ENCODE results near the gene FAM240A.

- no peak for TF ChIP-seq CTCF (conservative IDR thresholded peaks at IDR 0.05)
- no peak for TF ChIP-seq EZH2 (IDR thresholded peaks at IDR 0.05; ENCODE audit: low read depth)
Measured at GRCh38 chr3:46664188-46664970, 52.1 kb downstream of the FAM240A start.
